Measurements from ENCODE around the gene FBLN1. TPM values are rescaled to one million over a fixed set of nuclear protein-coding genes. Genes with fewer than 3 reads are reported as not detected.

FBLN1 gene
- total RNA-seq, 4 donors from 2014 or later: 48.6 to 92.1 (median 68.9) TPM

DNA sequence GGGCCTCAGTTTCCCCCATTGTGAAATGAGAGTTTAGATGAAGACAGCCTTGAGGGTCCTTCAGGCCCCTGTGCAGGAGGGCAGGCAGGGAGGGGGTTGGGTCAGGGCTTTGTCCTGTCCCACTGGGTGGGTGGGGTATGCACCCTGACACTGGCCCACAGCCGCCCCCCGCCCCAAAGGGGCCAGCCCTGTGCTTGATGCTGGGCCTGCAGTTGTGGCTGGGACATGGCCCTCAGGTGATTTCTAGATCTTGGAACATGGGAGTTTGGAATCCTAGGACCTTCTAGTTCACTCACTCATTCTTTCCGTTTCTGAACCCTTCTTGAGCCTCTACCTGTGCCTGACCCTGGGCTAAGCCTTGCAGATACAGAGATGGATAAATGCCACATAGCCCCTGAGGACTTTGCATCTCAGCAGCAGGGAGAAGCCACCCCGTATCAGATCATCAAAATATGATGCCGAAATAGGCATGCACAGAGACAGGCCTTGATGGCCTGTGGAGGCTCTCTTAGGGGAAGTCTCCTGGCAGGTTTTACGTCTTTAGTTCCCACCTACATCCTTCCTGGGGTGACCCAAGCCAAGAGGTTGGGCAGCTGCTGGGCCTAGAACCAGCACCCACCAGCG is 76.0 kb downstream of the FBLN1 start:
- Histone ChIP-seq H3K27ac (no peak overlapping the region), H3K9me3 (no peaks in the 10 kb centered on the region), H3K4me1 (peaks cover 0 to 8% (median 2%) of the 10 kb centered on the region in 4 donors), H3K36me3 (no peaks in the 10 kb centered on the region), H3K27me3 (peaks cover 27% of the 10 kb centered on the region), H3K4me3 (no peak overlapping the region)
- TF ChIP-seq POLR2AphosphoS5 (IDR thresholded peaks at IDR 0.05) (no peak), POLR2A (IDR thresholded peaks at IDR 0.05) (no peak), EP300 (IDR thresholded peaks at IDR 0.05; ENCODE audit: low read depth) (no peak)
- TF ChIP-seq, protein P1, sequence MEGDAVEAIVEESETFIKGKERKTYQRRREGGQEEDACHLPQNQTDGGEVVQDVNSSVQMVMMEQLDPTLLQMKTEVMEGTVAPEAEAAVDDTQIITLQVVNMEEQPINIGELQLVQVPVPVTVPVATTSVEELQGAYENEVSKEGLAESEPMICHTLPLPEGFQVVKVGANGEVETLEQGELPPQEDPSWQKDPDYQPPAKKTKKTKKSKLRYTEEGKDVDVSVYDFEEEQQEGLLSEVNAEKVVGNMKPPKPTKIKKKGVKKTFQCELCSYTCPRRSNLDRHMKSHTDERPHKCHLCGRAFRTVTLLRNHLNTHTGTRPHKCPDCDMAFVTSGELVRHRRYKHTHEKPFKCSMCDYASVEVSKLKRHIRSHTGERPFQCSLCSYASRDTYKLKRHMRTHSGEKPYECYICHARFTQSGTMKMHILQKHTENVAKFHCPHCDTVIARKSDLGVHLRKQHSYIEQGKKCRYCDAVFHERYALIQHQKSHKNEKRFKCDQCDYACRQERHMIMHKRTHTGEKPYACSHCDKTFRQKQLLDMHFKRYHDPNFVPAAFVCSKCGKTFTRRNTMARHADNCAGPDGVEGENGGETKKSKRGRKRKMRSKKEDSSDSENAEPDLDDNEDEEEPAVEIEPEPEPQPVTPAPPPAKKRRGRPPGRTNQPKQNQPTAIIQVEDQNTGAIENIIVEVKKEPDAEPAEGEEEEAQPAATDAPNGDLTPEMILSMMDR (IDR thresholded peaks at IDR 0.05): no peak
- intact Hi-C loops (cut with DNase I; ENCODE audit: low total_unique reads): no loop called here
- WGBS, 2 donors (ENCODE audit: low coverage in 1 of 2): 70% methylated on average over 7 of the region's 7 CpGs; no CpG with 5 or more reads in 1 of the 2 donors
- in situ Hi-C loops (cut with MboI; ENCODE audit: low pct_ligation_motif_present in 1 of 4, low pct_unique_long_range_greater_than_20kb in 1 of 4, low sequenced_read_pairs in 3 of 4): loop anchor here in 2 of 4 donors (10.0 kb wide), 2 partner anchors 66 to 406 kb away; no protein-coding TSS in a partner anchor
- DNase-seq: no peak

DNA sequence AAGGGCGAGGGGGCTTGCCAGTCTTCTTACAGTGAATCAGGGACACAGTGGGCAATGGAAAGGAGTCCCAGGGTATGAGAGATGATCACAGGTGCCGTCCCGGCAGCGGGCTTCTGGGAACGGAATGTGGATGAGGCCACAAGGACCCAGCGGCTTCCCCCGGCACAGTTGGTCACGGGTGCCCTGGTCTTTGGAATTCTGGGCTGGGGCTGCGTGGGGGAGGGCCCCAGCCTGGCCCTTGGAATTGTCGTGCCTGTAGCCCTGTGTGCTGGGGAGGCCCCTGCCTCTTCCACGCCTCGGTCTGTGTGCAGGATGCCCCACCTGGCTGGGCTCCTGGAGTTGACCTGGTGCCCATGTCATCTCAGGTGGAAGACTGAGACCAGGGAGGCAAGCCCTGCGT is 76.6 kb downstream of the FBLN1 start:
- peaks cover 0 to 6% (median 0%) of the 10 kb centered on the region in 4 donors for H3K4me1 ChIP-seq
- 92% methylated on average over 13 of the region's 13 CpGs; no CpG with 5 or more reads in 1 of the 2 donors for WGBS, 2 donors (ENCODE audit: low coverage in 1 of 2)
- in situ Hi-C loops (cut with MboI; ENCODE audit: low pct_ligation_motif_present in 1 of 4, low pct_unique_long_range_greater_than_20kb in 1 of 4, low sequenced_read_pairs in 3 of 4) (loop anchor here in 2 of 4 donors (10.0 kb wide), 2 partner anchors 65 to 405 kb away; no protein-coding TSS in a partner anchor), intact Hi-C loops (cut with DNase I; ENCODE audit: low total_unique reads) (no loop called here)
- DNase-seq: no peak
- H3K36me3 ChIP-seq: no peaks in the 10 kb centered on the region
- H3K9me3 ChIP-seq: no peaks in the 10 kb centered on the region
- TF ChIP-seq, protein P1 (IDR thresholded peaks at IDR 0.05): no peak
- TF ChIP-seq POLR2AphosphoS5 (IDR thresholded peaks at IDR 0.05) (no peak), EP300 (IDR thresholded peaks at IDR 0.05; ENCODE audit: low read depth) (no peak), POLR2A (IDR thresholded peaks at IDR 0.05) (no peak)
- no peak overlapping the region for H3K27ac ChIP-seq
- peaks cover 27% of the 10 kb centered on the region for H3K27me3 ChIP-seq
- no peak overlapping the region for H3K4me3 ChIP-seq

DNA sequence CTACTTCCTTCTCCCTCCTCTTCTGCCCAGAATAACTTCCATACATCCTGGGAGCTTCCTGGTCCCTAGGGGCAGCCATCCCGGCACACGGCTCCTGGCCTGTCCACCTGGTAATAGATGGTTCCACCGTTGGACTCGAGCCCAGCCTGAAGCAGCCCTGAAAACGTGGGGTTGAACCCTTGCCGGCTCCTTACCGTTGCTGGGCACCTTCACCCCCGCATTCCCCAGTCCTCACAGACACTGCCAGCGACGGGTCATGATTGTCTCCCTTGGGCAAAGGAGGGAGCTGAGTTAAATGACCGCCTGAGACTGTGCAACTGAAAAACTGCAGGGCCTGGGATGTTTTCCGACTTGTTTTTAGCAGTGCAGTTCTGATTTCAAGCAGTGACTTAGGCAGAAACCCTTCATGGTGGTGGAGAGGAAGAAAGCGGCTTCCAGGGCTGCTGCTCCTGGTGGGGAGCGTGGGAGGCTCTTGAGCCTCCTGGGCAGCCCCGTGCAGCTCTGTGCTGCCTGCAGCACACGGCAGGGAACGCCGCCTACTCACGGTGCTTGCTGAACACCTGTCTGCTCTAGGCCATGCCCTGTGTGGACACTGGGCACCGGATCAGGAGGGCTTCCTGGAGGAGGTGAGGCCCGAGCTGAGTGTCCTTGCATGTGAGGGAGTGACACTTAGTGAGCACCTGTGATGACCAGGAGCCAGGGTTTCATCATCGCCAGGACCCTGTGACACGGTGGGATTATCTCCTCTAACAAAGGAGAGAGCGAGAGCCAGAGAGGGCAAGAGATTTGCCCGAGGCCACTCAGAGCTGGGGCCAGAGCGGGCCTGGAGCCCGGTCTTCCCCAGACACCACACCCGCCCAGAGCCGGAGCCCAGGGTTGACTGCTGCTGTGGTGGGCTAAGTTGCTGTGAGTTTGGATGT is 77.4 kb downstream of the FBLN1 start:
- no peaks in the 10 kb centered on the region for H3K9me3 ChIP-seq
- 87% methylated on average over 29 of the region's 29 CpGs; no CpG with 5 or more reads in 1 of the 2 donors for WGBS, 2 donors (ENCODE audit: low coverage in 1 of 2)
- peaks cover 27% of the 10 kb centered on the region for H3K27me3 ChIP-seq
- no peak overlapping the region for H3K4me3 ChIP-seq
- H3K27ac ChIP-seq: no peak overlapping the region
- in situ Hi-C loops (cut with MboI; ENCODE audit: low pct_ligation_motif_present in 1 of 4, low pct_unique_long_range_greater_than_20kb in 1 of 4, low sequenced_read_pairs in 3 of 4) (loop anchor here in 2 of 4 donors (10.0 kb wide), 2 partner anchors 65 to 405 kb away; no protein-coding TSS in a partner anchor), intact Hi-C loops (cut with DNase I; ENCODE audit: low total_unique reads) (no loop called here)
- H3K36me3 ChIP-seq: no peaks in the 10 kb centered on the region
- peaks cover 0 to 6% (median 0%) of the 10 kb centered on the region in 4 donors for H3K4me1 ChIP-seq
- TF ChIP-seq, protein P1 (IDR thresholded peaks at IDR 0.05): no peak
- no peak for TF ChIP-seq POLR2AphosphoS5 (IDR thresholded peaks at IDR 0.05)
- no peak for DNase-seq

All from transverse colon (tissue), 4 donors.